ENCODE results near the gene INIP. TPM values are rescaled to one million over a fixed set of nuclear protein-coding genes. Genes with fewer than 3 reads are reported as not detected.

Gene INIP
- total and polyA plus RNA-seq, 2 of the 13 experiments (the other 11 are each of a cell fraction or from before 2014, with no cell fraction given) = 13.6 to 28.6 TPM

DNA sequence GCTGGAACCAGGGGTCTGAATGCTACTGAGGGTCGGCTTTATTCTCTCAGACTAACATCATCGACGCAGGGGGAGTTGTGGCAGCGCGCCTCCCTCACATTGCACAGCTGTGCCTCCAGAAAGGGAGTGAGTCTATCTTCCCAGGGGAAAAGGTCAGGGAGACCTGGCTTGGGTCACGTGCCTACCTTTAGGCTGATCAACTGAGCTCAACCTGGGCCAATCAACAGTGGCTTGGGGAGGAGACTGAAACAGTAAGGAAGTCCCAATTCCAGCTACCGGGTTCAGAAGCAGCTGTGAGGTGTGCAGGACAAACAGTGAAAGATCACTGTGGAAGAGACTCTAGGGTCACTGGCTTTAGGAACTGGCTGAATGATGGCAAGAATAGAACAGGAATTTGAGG lies 46.9 kb upstream of the INIP start (continued):
- TF ChIP-seq POLR2AphosphoS5 (IDR thresholded peaks at IDR 0.05; ENCODE audit: low read depth, low read length) (peak; percentile 83), NFE2L1 (CRISPR knock-in tag; IDR thresholded peaks at IDR 0.05; ENCODE audit: borderline replicate concordance) (no peak), ERF (CRISPR knock-in tag; IDR thresholded peaks at IDR 0.05) (peak; percentile 34; the same call in 1 of the 2 replicates), ZNF792 (CRISPR knock-in tag; IDR thresholded peaks at IDR 0.05) (0 out of 2 replicates have a peak, but pooled peaks have one; percentile 40), SIX1 (CRISPR knock-in tag; IDR thresholded peaks at IDR 0.05; ENCODE audit: borderline replicate concordance) (no peak), SALL1 (CRISPR knock-in tag; IDR thresholded peaks at IDR 0.05) (peak; percentile 65), ZNF30 (CRISPR knock-in tag; IDR thresholded peaks at IDR 0.05) (0 out of 2 replicates have a peak, but pooled peaks have one; percentile 18), FOXA3 (CRISPR knock-in tag; IDR thresholded peaks at IDR 0.05) (no peak), ETV6 (CRISPR knock-in tag; conservative IDR thresholded peaks at IDR 0.05) (no peak), NFYC (CRISPR knock-in tag; IDR thresholded peaks at IDR 0.05) (peak; percentile 71), HOXA3 (CRISPR knock-in tag; IDR thresholded peaks at IDR 0.05) (peak; percentile 64), ELF3 (CRISPR knock-in tag; IDR thresholded peaks at IDR 0.05) (peak; percentile 21; the same call in 1 of the 2 replicates), MXD4 (CRISPR knock-in tag; IDR thresholded peaks at IDR 0.05) (0 out of 2 replicates have a peak, but pooled peaks have one; percentile 51), YEATS4 (CRISPR knock-in tag; IDR thresholded peaks at IDR 0.05; ENCODE audit: borderline replicate concordance) (peak; percentile 38; the same call in 1 of the 2 replicates), ZNF607 (CRISPR knock-in tag; IDR thresholded peaks at IDR 0.05; ENCODE audit: borderline replicate concordance) (peak; percentile 44; the same call in 1 of the 2 replicates), KAT8 (CRISPR knock-in tag; IDR thresholded peaks at IDR 0.05) (peak; percentile 65; the same call in 1 of the 2 replicates), SOX6 (IDR thresholded peaks at IDR 0.05) (no peak), SOX6 (CRISPR knock-in tag; IDR thresholded peaks at IDR 0.05) (0 out of 2 replicates have a peak, but pooled peaks have one; percentile 36), POLR2A (IDR thresholded peaks at IDR 0.05; ENCODE audit: insufficient read depth in 1 of 2, low read depth in 2 of 2, low read length in 2 of 2) (peak; percentile 69 to 78), SRF (IDR thresholded peaks at IDR 0.05; ENCODE audit: low read depth, low read length) (0 out of 2 replicates have a peak, but pooled peaks have one; percentile 11), RAD51 (IDR thresholded peaks at IDR 0.05; ENCODE audit: borderline replicate concordance) (peak; percentile 79), DMAP1 (CRISPR knock-in tag; IDR thresholded peaks at IDR 0.05) (peak; percentile 48; the same call in 1 of the 2 replicates), LCORL (IDR thresholded peaks at IDR 0.05) (no peak), LCORL (CRISPR knock-in tag; IDR thresholded peaks at IDR 0.05) (peak; percentile 64)
- TF ChIP-seq, protein P1, sequence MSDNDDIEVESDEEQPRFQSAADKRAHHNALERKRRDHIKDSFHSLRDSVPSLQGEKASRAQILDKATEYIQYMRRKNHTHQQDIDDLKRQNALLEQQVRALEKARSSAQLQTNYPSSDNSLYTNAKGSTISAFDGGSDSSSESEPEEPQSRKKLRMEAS (IDR thresholded peaks at IDR 0.05) = peak; percentile 68
- TF ChIP-seq, protein P2, sequence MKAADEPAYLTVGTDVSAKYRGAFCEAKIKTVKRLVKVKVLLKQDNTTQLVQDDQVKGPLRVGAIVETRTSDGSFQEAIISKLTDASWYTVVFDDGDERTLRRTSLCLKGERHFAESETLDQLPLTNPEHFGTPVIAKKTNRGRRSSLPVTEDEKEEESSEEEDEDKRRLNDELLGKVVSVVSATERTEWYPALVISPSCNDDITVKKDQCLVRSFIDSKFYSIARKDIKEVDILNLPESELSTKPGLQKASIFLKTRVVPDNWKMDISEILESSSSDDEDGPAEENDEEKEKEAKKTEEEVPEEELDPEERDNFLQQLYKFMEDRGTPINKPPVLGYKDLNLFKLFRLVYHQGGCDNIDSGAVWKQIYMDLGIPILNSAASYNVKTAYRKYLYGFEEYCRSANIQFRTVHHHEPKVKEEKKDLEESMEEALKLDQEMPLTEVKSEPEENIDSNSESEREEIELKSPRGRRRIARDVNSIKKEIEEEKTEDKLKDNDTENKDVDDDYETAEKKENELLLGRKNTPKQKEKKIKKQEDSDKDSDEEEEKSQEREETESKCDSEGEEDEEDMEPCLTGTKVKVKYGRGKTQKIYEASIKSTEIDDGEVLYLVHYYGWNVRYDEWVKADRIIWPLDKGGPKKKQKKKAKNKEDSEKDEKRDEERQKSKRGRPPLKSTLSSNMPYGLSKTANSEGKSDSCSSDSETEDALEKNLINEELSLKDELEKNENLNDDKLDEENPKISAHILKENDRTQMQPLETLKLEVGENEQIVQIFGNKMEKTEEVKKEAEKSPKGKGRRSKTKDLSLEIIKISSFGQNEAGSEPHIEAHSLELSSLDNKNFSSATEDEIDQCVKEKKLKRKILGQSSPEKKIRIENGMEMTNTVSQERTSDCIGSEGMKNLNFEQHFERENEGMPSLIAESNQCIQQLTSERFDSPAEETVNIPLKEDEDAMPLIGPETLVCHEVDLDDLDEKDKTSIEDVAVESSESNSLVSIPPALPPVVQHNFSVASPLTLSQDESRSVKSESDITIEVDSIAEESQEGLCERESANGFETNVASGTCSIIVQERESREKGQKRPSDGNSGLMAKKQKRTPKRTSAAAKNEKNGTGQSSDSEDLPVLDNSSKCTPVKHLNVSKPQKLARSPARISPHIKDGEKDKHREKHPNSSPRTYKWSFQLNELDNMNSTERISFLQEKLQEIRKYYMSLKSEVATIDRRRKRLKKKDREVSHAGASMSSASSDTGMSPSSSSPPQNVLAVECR (CRISPR knock-in tag; IDR thresholded peaks at IDR 0.05; ENCODE audit: borderline replicate concordance) = peak; percentile 72; the same call in 1 of the 2 replicates
- TF ChIP-seq, protein P3, sequence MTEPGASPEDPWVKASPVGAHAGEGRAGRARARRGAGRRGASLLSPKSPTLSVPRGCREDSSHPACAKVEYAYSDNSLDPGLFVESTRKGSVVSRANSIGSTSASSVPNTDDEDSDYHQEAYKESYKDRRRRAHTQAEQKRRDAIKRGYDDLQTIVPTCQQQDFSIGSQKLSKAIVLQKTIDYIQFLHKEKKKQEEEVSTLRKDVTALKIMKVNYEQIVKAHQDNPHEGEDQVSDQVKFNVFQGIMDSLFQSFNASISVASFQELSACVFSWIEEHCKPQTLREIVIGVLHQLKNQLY (CRISPR knock-in tag; IDR thresholded peaks at IDR 0.05) = peak; percentile 56; the same call in 1 of the 2 replicates
- TF ChIP-seq, protein P4, sequence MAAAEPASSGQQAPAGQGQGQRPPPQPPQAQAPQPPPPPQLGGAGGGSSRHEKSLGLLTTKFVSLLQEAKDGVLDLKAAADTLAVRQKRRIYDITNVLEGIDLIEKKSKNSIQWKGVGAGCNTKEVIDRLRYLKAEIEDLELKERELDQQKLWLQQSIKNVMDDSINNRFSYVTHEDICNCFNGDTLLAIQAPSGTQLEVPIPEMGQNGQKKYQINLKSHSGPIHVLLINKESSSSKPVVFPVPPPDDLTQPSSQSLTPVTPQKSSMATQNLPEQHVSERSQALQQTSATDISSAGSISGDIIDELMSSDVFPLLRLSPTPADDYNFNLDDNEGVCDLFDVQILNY (CRISPR knock-in tag; conservative IDR thresholded peaks at IDR 0.05) = no peak
